H1 (cell line): Measurements from ENCODE around the gene VPS51. TPM values are rescaled to one million over a fixed set of nuclear protein-coding genes. Genes with fewer than 3 reads are reported as not detected.

Experiments used
- ATF2 ChIP-seq: IDR thresholded peaks from 2 replicates; pipeline ENCODE4 v1.6.1; 2012; ENCODE audit warnings: low read length, inconsistent platforms
- ATF3 ChIP-seq: IDR thresholded peaks from 2 replicates; pipeline ENCODE4 v1.6.1; 2011; ENCODE audit warnings: low read depth, mild to moderate bottlenecking, low read length; ENCODE audit not compliant: insufficient read depth
- polyA plus RNA-seq, 7 experiments: library from polyadenylated mRNA; depleted of rRNA in 3 of 7; stranded (reverse) in 5 of 7; unstranded in 2 of 7; fragments of >200 nt in 5 of 7; fragments of 200-250 nt in 2 of 7; gene quantifications; 1 replicate in 5 of 7; 2 replicates in 1 of 7; 4 replicates in 1 of 7; pipeline versions ENCODE4 v1.2.1 to v1.2.3, GENCODE V29; 2011 to 2013; ENCODE audit warnings: missing spikeins in 2 of 7, mixed read lengths in 2 of 7
- total RNA-seq: library from RNA; stranded (reverse); fragmentation: NEBNext Ultra II Directional; extraction: Animal tissue kit (Norgen Biotek cat#: 25700); gene quantifications from 2 replicates; pipeline ENCODE4 v1.2.1, GENCODE V29; 2021

Gene VPS51
- total and polyA plus RNA-seq, 2 of the 8 experiments (the other 6 are each of a cell fraction or from before 2014, with no cell fraction given): 97.4 to 142 TPM

DNA sequence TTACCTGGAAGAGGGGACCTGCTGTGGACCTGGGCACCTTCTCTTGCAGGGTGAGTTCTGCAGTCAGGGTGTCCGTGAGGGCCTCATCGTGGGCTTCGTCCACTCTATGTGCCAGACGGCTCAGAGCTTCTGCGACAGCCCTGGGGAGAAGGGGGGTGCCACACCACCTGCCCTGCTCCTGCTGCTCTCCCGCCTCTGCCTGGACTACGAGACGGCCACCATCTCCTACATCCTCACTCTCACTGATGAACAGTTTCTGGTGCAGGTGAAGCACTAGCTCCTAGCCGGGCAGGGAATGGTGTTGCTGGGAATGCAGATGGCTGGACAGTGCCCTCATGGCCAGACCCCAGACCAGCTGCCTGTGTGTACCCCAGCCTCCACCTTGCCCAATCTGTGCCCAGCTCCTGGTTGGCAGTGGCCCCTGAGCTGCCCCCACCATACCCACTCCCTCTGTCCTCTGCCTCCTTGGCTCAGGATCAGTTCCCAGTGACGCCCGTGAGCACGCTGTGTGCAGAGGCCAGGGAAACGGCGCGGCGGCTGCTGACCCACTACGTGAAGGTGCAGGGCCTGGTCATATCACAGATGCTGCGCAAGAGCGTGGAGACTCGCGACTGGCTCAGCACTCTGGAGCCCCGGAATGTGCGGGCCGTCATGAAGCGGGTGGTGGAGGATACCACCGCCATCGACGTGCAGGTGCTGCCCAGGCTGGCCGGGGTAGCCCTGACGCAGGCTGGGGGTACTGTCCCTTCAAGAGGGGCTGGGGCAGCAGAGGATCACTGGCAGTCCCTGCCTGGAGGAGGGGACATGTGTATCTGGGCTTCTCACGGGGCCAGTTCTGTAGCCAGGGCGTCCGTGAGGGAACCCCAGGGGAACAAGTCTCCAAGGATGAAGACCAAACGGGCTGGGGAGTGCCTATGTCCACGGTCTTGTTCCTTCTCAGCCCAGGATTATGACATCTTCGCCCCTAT is 13.5 kb downstream of the VPS51 start (continued):
- TF ChIP-seq ATF3 (no peak), ATF2 (no peak)
